GM18511 (cell line): ENCODE results near the gene OR7D2.

Source experiments
- ATAC-seq: cut with Tn5 transposase; IDR thresholded peaks from one replicate; pipeline ENCODE4 v1.9.1; 2021; ENCODE audit warnings: mild to moderate bottlenecking, moderate library complexity; ENCODE audit not compliant: unreplicated experiment

Gene OR7D2

GRCh38 chr19:9205501-9206113 lies 26.8 kb downstream of the OR7D2 start:
- no peak for ATAC-seq

- ATAC-seq, result no peak
Observed at GRCh38 chr19:9219489-9219888, 40.7 kb downstream of the OR7D2 start, which contains the start of gene OR7D4. TSS of gene OR7D4 (minus strand) at chr19:9219589. CDS start at chr19:9214837, 4,752 bp downstream.
